Nephron progenitor cell (in vitro differentiated cells): Measurements from ENCODE around the gene NEURL1.

Source experiments
- DNase-seq: peaks from one replicate; pipeline ENCODE4 v3.0.0; 2021
- H3K27ac Mint-ChIP-seq: 2 replicates; pipeline ENCODE4 v1.8.0; 2021; ENCODE audit warnings: mild to moderate bottlenecking, moderate library complexity, mixed read lengths
- H3K27me3 Mint-ChIP-seq: 2 replicates; pipeline ENCODE4 v1.8.0; 2021; ENCODE audit warnings: mild to moderate bottlenecking, low read depth, mixed read lengths; ENCODE audit not compliant: poor library complexity
- H3K36me3 Mint-ChIP-seq: 2 replicates; pipeline ENCODE4 v1.8.0; 2021; ENCODE audit warnings: low read depth, mixed read lengths
- H3K4me1 Mint-ChIP-seq: 2 replicates; pipeline ENCODE4 v1.8.0; 2021; ENCODE audit warnings: mixed read lengths
- H3K4me3 Mint-ChIP-seq: 2 replicates; pipeline ENCODE4 v1.8.0; 2021; ENCODE audit warnings: mild to moderate bottlenecking, moderate library complexity, mixed read lengths
- H3K9me3 Mint-ChIP-seq: 2 replicates; pipeline ENCODE4 v1.8.0; 2021; ENCODE audit warnings: mild to moderate bottlenecking, moderate library complexity, mixed read lengths
- TF ChIP-seq, protein P1 (sequence below): fragments of 200-600 bp; sonication (generic); IDR thresholded peaks from 2 replicates; pipeline ENCODE4 v1.5.0; 2021; ENCODE audit warnings: antibody characterized with exemption

The NEURL1 gene

DNA sequence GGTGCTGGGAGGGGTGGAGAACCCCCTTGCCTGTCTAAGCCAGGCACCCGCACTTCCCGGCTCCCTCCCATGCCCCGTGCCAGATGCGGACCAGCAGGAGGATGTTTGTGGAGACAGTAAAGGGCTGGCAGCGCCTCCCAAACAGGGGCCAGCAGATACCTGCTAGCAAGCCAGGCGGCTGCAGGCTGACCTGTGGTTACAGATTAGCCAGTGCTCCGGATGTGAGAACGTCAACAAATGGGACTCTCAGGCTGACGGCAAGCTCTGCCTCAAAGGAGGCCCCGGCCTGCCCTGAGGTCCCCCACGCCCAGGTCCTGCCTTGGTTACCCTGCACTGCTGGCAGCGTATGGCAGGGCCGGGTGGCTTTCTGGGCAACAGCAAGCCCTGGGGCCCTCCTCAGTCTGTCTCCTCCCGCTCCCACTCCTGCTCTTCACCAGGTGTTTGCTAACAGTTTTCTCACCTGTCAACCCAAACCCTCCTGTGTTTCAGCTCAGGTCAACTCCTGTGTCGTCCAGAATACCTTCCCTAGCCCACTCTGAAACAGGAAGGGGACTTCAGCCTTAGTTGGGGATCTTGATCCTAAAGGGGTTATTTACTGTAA, 85.4 kb downstream of the NEURL1 start:
- no peak overlapping the region for H3K4me3 Mint-ChIP-seq
- peaks cover 2% of the 10 kb centered on the region for H3K36me3 Mint-ChIP-seq
- H3K9me3 Mint-ChIP-seq: no peaks in the 10 kb centered on the region
- peaks cover 71% of the 10 kb centered on the region for H3K4me1 Mint-ChIP-seq
- peaks cover 4% of the 10 kb centered on the region for H3K27me3 Mint-ChIP-seq
- H3K27ac Mint-ChIP-seq: no peak overlapping the region
- TF ChIP-seq, protein P1, sequence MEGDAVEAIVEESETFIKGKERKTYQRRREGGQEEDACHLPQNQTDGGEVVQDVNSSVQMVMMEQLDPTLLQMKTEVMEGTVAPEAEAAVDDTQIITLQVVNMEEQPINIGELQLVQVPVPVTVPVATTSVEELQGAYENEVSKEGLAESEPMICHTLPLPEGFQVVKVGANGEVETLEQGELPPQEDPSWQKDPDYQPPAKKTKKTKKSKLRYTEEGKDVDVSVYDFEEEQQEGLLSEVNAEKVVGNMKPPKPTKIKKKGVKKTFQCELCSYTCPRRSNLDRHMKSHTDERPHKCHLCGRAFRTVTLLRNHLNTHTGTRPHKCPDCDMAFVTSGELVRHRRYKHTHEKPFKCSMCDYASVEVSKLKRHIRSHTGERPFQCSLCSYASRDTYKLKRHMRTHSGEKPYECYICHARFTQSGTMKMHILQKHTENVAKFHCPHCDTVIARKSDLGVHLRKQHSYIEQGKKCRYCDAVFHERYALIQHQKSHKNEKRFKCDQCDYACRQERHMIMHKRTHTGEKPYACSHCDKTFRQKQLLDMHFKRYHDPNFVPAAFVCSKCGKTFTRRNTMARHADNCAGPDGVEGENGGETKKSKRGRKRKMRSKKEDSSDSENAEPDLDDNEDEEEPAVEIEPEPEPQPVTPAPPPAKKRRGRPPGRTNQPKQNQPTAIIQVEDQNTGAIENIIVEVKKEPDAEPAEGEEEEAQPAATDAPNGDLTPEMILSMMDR: no peak
- no peak for DNase-seq

DNA sequence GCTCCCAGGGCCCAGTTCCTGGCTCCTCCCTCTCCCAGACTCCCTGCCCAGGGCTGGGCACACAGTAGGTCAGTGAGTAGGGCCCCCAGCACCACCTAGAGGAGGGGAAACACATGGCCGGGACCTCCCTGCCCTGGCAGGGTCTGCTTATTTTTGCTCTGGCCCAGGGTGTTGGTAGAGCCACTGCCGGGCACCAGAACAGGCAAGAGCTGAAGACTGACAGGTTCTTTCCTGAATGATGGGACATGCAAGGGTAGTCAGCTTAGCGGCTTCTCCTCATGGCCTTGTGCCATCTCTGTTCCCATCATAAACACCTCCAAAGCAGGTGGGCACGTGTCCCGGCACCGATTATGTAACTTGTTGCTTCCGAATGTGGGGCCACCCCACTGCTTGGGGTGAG, 86.5 kb downstream of the NEURL1 start:
- TF ChIP-seq, protein P1: no peak
- Mint-ChIP-seq H3K27me3 (peaks cover 5% of the 10 kb centered on the region), H3K9me3 (no peaks in the 10 kb centered on the region), H3K4me3 (no peak overlapping the region), H3K27ac (no peak overlapping the region), H3K4me1 (peaks cover 62% of the 10 kb centered on the region), H3K36me3 (peaks cover 5% of the 10 kb centered on the region)
- DNase-seq: no peak

DNA sequence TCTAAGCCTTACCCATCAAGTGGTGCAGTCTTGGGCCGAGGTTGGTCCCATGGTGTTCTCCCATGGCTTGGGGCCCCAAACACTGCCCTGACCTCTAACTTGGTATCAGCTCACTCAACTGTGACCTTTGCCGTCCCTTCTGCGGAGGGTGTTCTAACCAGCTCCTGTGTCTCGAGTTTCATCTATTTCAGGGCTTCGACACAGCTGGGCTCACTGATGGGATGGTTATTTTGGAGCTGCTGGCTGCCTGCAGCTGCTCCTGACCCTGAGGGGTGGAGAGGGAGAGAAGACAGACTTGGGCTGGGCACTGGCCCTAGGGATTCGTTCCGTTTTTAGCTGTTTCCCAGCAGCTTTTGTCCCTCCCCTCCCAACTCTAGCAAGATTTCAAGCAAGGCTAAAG, 86.9 kb downstream of the NEURL1 start:
- Mint-ChIP-seq H3K4me3 (no peak overlapping the region), H3K4me1 (peaks cover 58% of the 10 kb centered on the region), H3K27ac (no peak overlapping the region), H3K9me3 (no peaks in the 10 kb centered on the region), H3K27me3 (peaks cover 5% of the 10 kb centered on the region), H3K36me3 (peaks cover 5% of the 10 kb centered on the region)
- TF ChIP-seq, protein P1: no peak
- no peak for DNase-seq

DNA sequence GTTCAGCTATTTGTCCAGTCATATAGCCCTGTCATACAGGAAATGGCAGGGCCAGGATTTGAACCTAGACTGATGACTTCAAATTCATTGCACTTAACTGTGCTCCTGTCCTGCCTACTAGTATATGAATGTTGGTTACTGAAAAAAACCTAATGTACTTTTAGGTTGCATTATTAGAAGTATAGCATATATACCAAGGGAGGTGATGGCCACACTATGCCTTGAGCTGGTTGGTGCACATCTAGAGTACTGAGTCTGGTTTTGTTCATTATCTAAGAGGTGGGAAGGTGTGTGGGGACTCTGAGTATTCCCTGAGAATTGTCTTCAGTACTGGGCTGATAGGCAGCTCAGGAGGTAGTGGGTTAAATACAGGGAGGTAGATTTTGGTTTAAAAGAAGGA, 88.0 kb downstream of the NEURL1 start:
- DNase-seq: no peak
- Mint-ChIP-seq H3K4me3 (no peak overlapping the region), H3K27ac (no peak overlapping the region), H3K27me3 (peaks cover 5% of the 10 kb centered on the region), H3K9me3 (peaks cover 3% of the 10 kb centered on the region), H3K36me3 (peaks cover 13% of the 10 kb centered on the region), H3K4me1 (peaks cover 47% of the 10 kb centered on the region)
- TF ChIP-seq, protein P1: no peak

DNA sequence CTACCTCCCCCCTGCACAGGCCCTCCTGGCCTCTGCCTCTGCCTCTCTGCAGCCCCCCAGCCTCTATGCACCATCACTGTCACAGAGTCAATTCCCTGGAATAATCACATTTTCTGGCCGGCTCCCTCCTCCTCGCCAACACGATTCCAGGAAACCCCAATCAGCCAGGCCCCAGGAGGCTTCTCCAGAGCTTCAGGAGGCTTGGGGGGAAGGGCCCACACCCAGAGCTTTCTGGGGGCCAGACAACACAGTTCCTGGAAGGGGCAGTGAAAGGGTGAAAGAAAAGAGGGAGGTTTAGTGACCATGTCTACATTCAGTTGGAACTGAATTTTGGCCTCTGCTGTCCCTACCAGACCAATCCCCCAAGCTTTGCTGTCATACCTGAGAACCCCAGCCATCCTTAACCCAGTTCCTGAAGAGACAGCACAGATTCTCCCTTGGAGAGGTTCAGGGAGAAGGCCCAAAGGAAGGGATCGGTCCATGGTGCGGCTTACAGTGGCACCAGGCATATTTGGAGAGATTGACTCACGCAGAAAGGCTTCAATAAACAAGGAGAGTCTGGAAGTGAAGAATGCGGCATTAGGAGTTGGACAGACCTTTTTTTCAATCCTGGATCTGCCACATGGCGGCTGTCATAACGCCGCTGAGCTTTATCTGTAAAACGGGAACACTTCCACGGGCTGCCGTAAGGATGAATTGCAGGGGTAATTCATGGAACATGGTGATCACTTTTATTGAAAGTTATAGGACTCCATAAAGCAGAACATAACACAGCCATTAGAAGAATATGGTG, 89.0 kb downstream of the NEURL1 start:
- no peak overlapping the region for H3K27ac Mint-ChIP-seq
- H3K36me3 Mint-ChIP-seq: peaks cover 23% of the 10 kb centered on the region
- DNase-seq: no peak
- peaks cover 41% of the 10 kb centered on the region for H3K4me1 Mint-ChIP-seq
- TF ChIP-seq, protein P1: no peak
- H3K9me3 Mint-ChIP-seq: peaks cover 14% of the 10 kb centered on the region
- H3K27me3 Mint-ChIP-seq: peaks cover 10% of the 10 kb centered on the region
- H3K4me3 Mint-ChIP-seq: no peak overlapping the region

DNA sequence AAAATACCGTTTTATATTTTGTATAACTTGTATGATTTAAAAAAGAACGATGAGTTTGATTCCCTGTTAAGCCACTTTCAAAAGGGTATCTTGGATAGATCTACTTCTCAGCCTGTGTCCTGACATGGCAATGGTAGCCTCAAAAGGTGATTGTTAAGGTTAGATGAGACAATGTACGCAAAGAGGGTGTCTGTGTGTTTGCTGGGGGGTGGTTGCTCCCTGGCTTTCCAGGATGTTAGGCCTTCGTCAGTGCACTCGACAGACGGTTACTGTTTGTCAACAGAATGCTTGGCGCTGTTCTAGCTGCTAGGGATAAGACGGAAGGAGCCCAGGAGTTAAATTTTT, 90.3 kb downstream of the NEURL1 start:
- H3K4me3 Mint-ChIP-seq: no peak overlapping the region
- TF ChIP-seq, protein P1: no peak
- H3K4me1 Mint-ChIP-seq: peaks cover 48% of the 10 kb centered on the region
- peaks cover 22% of the 10 kb centered on the region for H3K9me3 Mint-ChIP-seq
- no peak overlapping the region for H3K27ac Mint-ChIP-seq
- peaks cover 33% of the 10 kb centered on the region for H3K36me3 Mint-ChIP-seq
- no peak for DNase-seq
- peaks cover 10% of the 10 kb centered on the region for H3K27me3 Mint-ChIP-seq
